ENCODE results near the gene FARP1. TPM values are rescaled to one million over a fixed set of nuclear protein-coding genes. Genes with fewer than 3 reads are reported as not detected.

The FARP1 gene
- total and polyA plus RNA-seq, 7 donors = 6.9 to 96.4 (median 32.9) TPM

GRCh38 chr13:98129059-98129746 lies 13.7 kb upstream of the FARP1 start:
- Histone ChIP-seq H3K36me3 (no peaks in the 10 kb centered on the region), H3K4me3 (no peak overlapping the region), H3K9me3 (no peaks in the 10 kb centered on the region), H3K27me3 (no peaks in the 10 kb centered on the region), H3K27ac (no peak overlapping the region), H3K4me1 (no peaks in the 10 kb centered on the region)
- no peak for TF ChIP-seq CTCF (IDR thresholded peaks at IDR 0.05)
- no peak for DNase-seq
- 90 to 92% methylated on average over 5 of the region's 5 CpGs for WGBS, 2 donors
- intact Hi-C loops (cut with DNase I) = no loop called here

DNA sequence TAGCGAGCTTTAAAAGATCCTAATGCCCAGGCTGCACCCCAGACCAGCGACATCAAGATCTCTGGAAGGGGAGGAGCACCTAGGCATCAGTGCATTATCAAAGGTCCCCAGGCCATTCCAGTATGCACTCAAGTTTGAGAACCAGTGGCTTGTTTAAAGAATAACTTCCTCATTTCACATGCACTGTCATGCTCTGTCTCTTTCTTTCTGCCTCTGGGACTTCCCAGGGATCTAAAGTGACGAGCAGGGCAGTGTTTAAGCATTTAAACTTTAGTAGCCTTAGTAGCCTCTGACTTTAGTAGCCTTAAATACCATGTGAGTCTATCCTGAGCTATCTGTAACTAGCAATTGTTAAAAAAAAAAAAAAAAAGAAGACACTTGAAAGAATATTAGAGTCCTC lies 8.9 kb upstream of the FARP1 start:
- Histone ChIP-seq H3K9me3 (no peaks in the 10 kb centered on the region), H3K4me1 (no peaks in the 10 kb centered on the region), H3K27ac (no peak overlapping the region), H3K4me3 (no peak overlapping the region), H3K27me3 (no peaks in the 10 kb centered on the region), H3K36me3 (no peaks in the 10 kb centered on the region)
- WGBS, 2 donors = 55 to 68% methylated on average over 3 of the region's 3 CpGs
- no peak for DNase-seq
- intact Hi-C loops (cut with DNase I) = no loop called here
- TF ChIP-seq POLR2AphosphoS5 (IDR thresholded peaks at IDR 0.05) = no peak
- TF ChIP-seq EP300 (IDR thresholded peaks at IDR 0.05) = no peak
- no peak for TF ChIP-seq CTCF (IDR thresholded peaks at IDR 0.05)
- TF ChIP-seq POLR2A (IDR thresholded peaks at IDR 0.05) = no peak

- no peaks in the 10 kb centered on the region for H3K9me3 ChIP-seq
- DNase-seq = no peak
- H3K27me3 ChIP-seq = no peaks in the 10 kb centered on the region
- 94 to 98% methylated on average over 1 of the region's 1 CpG for WGBS, 2 donors
- H3K4me1 ChIP-seq = no peaks in the 10 kb centered on the region
- no peak overlapping the region for H3K4me3 ChIP-seq
- H3K27ac ChIP-seq = no peak overlapping the region
- no peak for TF ChIP-seq POLR2AphosphoS5 (IDR thresholded peaks at IDR 0.05)
- TF ChIP-seq CTCF (IDR thresholded peaks at IDR 0.05) = no peak
- TF ChIP-seq EP300 (IDR thresholded peaks at IDR 0.05) = no peak
- TF ChIP-seq POLR2A (IDR thresholded peaks at IDR 0.05) = no peak
- intact Hi-C loops (cut with DNase I) = no loop called here
- H3K36me3 ChIP-seq = no peaks in the 10 kb centered on the region
Observed at GRCh38 chr13:98134901-98135300, 8.0 kb upstream of the FARP1 start.

GRCh38 chr13:98141091-98141490 lies 1.8 kb upstream of the FARP1 start:
- Histone ChIP-seq H3K4me3 (no peak overlapping the region), H3K9me3 (no peaks in the 10 kb centered on the region), H3K27ac (no peak overlapping the region), H3K4me1 (peaks cover 0 to 31% (median 23%) of the 10 kb centered on the region in 4 donors), H3K27me3 (no peaks in the 10 kb centered on the region), H3K36me3 (no peaks in the 10 kb centered on the region)
- no peak for DNase-seq
- WGBS, 2 donors = 91 to 92% methylated on average over 7 of the region's 7 CpGs
- TF ChIP-seq EP300 (IDR thresholded peaks at IDR 0.05) (no peak), POLR2A (IDR thresholded peaks at IDR 0.05) (no peak), CTCF (IDR thresholded peaks at IDR 0.05) (no peak), POLR2AphosphoS5 (IDR thresholded peaks at IDR 0.05) (no peak)
- intact Hi-C loops (cut with DNase I) = loop anchor here (5.0 to 10.0 kb wide), 3 partner anchors 164 to 531 kb away; no protein-coding TSS in a partner anchor

Measured in sigmoid colon (tissue), 7 donors.